Loucy (cell line): ENCODE data around the gene OR2A7.
"Not testable (repeated sequence)": the region's sequence is repeated elsewhere in the genome, so short reads cannot be mapped to it uniquely, and the experiment has no call there.

Experiments
- H2AFZ ChIP-seq: fragments of 200-600 bp; sonication (generic); 2 replicates; pipeline ENCODE4 v1.6.0; 2016; ENCODE audit warnings: antibody characterized with exemption, mild to moderate bottlenecking, low read length, moderate library complexity
- H3F3A ChIP-seq: fragments of 200-600 bp; 2 replicates; pipeline ENCODE4 v1.6.0; 2016; ENCODE audit warnings: antibody characterized with exemption, low read depth, mild to moderate bottlenecking
- H3K27me3 ChIP-seq: fragments of 200-600 bp; sonication (generic); 2 replicates; pipeline ENCODE4 v1.6.1; 2014; ENCODE audit warnings: low read length, mild to moderate bottlenecking; ENCODE audit not compliant: insufficient read depth, poor library complexity, severe bottlenecking
- H3K36me3 ChIP-seq: fragments of 200-600 bp; sonication (generic); 2 replicates; pipeline ENCODE4 v1.6.1; 2016; ENCODE audit warnings: low read length; ENCODE audit not compliant: insufficient read depth
- H3K4me1 ChIP-seq: fragments of 200-600 bp; sonication (generic); 2 replicates; pipeline ENCODE4 v1.5.1; 2014; ENCODE audit warnings: low read length, mild to moderate bottlenecking; ENCODE audit not compliant: insufficient read depth, poor library complexity, severe bottlenecking
- H3K4me2 ChIP-seq: fragments of 200-600 bp; sonication (generic); 2 replicates; pipeline ENCODE4 v1.6.0; 2014; ENCODE audit warnings: antibody characterized with exemption, low read length, low read depth, mild to moderate bottlenecking; ENCODE audit not compliant: poor library complexity, severe bottlenecking
- H3K4me3 ChIP-seq: fragments of 200-600 bp; sonication (generic); 2 replicates; pipeline ENCODE4 v1.5.1; 2014; ENCODE audit warnings: low read length, mild to moderate bottlenecking, mixed read lengths; ENCODE audit not compliant: poor library complexity, severe bottlenecking
- H3K79me2 ChIP-seq: fragments of 200-600 bp; sonication (generic); 2 replicates; pipeline ENCODE4 v1.6.1; 2014; ENCODE audit warnings: low read length; ENCODE audit not compliant: insufficient read depth
- H3K9ac ChIP-seq: fragments of 200-600 bp; sonication (generic); 2 replicates; pipeline ENCODE4 v1.6.0; 2014; ENCODE audit warnings: mild to moderate bottlenecking, low read depth, low read length, moderate library complexity; ENCODE audit not compliant: poor library complexity, severe bottlenecking
- H3K9me2 ChIP-seq: fragments of 200-600 bp; sonication (generic); replicated peaks from 2 replicates; pipeline ENCODE4 v1.6.1; 2016; ENCODE audit warnings: low read depth, low read length, mixed read lengths
- H3K9me3 ChIP-seq: fragments of 200-600 bp; sonication (generic); 2 replicates; pipeline ENCODE4 v1.6.1; 2014; ENCODE audit warnings: mild to moderate bottlenecking, antibody characterized with exemption, low read length, low read depth; ENCODE audit not compliant: insufficient read depth
- H4K20me1 ChIP-seq: fragments of 200-600 bp; sonication (generic); 2 replicates; pipeline ENCODE4 v1.6.0; 2014; ENCODE audit warnings: antibody characterized with exemption, low read length, mild to moderate bottlenecking; ENCODE audit not compliant: insufficient read depth, poor library complexity, severe bottlenecking

Gene OR2A7

GRCh38 chr7:144280010-144280409 is 15.4 kb upstream of the OR2A7 start:
- H3K9ac ChIP-seq, H3K9me2 ChIP-seq, H3K4me3 ChIP-seq, H3K4me1 ChIP-seq, H3K36me3 ChIP-seq, H3K79me2 ChIP-seq, H2AFZ ChIP-seq, H3K27me3 ChIP-seq, H4K20me1 ChIP-seq, H3K9me3 ChIP-seq, H3F3A ChIP-seq, H3K4me2 ChIP-seq: not testable (repeated sequence)

DNA sequence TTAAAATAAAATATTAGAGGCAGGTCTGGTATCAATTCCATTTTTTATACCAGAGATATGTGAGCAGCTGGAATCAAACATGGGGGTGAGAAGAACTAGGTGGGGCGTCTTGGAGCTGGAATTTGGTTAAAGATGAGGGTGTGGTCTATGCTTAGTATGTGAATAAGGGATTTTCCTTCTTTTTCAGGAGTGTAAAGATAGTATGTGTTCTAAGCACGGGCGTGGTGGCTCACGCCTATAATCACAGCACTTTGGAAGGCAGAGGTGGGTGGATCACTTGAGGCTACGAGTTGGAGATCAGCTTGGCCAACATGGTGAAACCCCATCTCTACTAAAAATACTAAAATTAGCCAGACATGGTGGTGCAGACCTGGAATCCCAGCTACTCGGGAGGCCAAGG is 10.7 kb upstream of the OR2A7 start:
- H3K27me3 ChIP-seq, H3K9me2 ChIP-seq, H3F3A ChIP-seq, H3K79me2 ChIP-seq, H3K9me3 ChIP-seq, H3K4me2 ChIP-seq, H3K9ac ChIP-seq, H4K20me1 ChIP-seq, H3K4me3 ChIP-seq, H3K36me3 ChIP-seq, H2AFZ ChIP-seq, H3K4me1 ChIP-seq: not testable (repeated sequence)

DNA sequence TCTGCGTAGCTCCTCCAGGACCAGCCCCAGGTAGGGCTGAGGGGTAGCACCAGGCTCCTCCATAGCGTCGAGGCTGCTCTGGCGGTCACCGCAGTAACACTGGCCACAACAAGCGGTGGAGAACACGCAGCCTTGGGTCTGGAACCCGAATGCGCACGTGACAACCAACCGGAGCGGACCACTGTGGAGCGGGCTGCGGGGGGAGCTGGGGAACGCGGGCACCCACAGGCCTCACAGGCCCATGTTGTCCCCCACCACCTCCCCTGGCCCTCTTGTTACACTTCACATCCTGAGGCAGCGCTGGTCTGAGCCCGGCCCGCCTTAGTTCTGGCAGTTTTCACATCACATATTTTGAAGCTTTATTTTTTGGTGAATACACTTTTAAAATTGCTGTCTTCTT is 4.6 kb upstream of the OR2A7 start, which contains the start of gene CTAGE8:
CTAGE8 (minus strand) TSS at position 101 of the 400 bp plus-strand sequence; CDS start at position 63, 38 bp downstream.
- not testable (repeated sequence) for H3K9me2 ChIP-seq

DNA sequence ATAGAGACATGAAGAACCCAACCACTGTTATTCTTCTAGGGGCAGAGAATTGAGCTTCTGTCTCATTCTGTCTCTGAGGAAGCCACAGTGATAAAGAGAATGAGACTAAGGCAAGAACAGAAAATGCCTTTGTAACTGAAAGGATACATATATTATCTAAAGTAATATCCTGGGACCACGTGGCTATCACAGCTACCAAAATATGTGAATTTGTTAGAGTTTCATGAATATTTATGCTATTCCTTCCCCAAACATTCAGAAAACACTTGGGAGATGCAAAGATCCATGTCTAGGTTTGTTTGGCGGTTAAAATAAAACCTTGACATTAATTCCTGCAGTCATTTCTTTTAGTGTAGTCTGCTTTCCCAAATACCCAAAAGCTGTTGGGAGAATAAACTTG is 2.5 kb downstream of the OR2A7 start:
- H3K9me2 ChIP-seq, H3K27me3 ChIP-seq, H2AFZ ChIP-seq, H3K79me2 ChIP-seq, H3K36me3 ChIP-seq, H3K4me3 ChIP-seq, H3K9ac ChIP-seq, H3K9me3 ChIP-seq, H3K4me2 ChIP-seq, H3F3A ChIP-seq, H4K20me1 ChIP-seq, H3K4me1 ChIP-seq: not testable (repeated sequence)

More for the DNA sequence above, 4.6 kb upstream of the OR2A7 start, which contains the start of gene CTAGE8:
- not testable (repeated sequence) for H2AFZ ChIP-seq, H3K27me3 ChIP-seq, H3K4me2 ChIP-seq, H3K9ac ChIP-seq, H3K4me3 ChIP-seq, H4K20me1 ChIP-seq, H3K4me1 ChIP-seq, H3F3A ChIP-seq, H3K79me2 ChIP-seq, H3K36me3 ChIP-seq, H3K9me3 ChIP-seq

GRCh38 chr7:144259067-144259466 is 5.5 kb downstream of the OR2A7 start:
- not testable (repeated sequence) for H3K9me3 ChIP-seq, H3K27me3 ChIP-seq, H3K36me3 ChIP-seq, H3K4me1 ChIP-seq, H3K4me3 ChIP-seq, H3K9me2 ChIP-seq, H2AFZ ChIP-seq, H3K79me2 ChIP-seq, H4K20me1 ChIP-seq, H3K9ac ChIP-seq, H3F3A ChIP-seq, H3K4me2 ChIP-seq
